HTR-8/SVneo (cell line): ENCODE results near the gene HEBP1.

Experiments used
- DNase-seq: peaks from one replicate; pipeline ENCODE4 v3.0.0; 2011; ENCODE audit warnings: low spot score, mixed read lengths; ENCODE audit not compliant: insufficient read length
- FAIRE-seq: peaks from 2 replicates; lab custom pipeline; 2011; peaks lifted over from hg19 to GRCh38; lab: Jason Lieb, UNC

HEBP1 gene

GRCh38 chr12:12926571-12927071 lies 73.4 kb downstream of the HEBP1 start:
- FAIRE-seq = no peak
- DNase-seq = no peak

GRCh38 chr12:12925388-12925787 lies 74.7 kb downstream of the HEBP1 start:
- DNase-seq (no peak), FAIRE-seq (no peak)
